ENCODE results near the gene FAXC.

Gene FAXC

DNA sequence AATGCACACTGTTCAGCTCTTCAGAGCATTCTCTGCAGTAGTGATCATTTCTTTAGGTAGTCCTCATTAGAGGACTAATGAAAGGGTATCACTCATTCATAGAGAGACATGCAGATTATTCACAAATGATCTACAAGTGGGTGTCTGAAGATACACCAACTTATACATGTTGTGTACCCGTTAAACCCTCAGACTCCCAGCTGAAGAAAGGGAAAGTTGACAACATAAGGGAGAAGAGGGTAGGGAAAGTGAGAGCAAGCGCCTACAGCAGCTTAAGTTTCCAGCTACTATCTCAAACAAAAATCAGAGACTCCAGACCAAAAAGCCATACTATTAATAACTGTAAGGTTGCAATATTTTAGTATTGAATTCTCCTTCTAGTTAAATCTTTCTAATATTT, 37.1 kb downstream of the FAXC start:
- H3K27ac Mint-ChIP-seq = no peak overlapping the region
- peaks cover 15% of the 10 kb centered on the region for H3K27me3 Mint-ChIP-seq
- no peaks in the 10 kb centered on the region for H3K9me3 Mint-ChIP-seq
- no peaks in the 10 kb centered on the region for H3K4me1 Mint-ChIP-seq (ENCODE audit: low read depth)
- no peak overlapping the region for H3K4me3 Mint-ChIP-seq
- H3K36me3 Mint-ChIP-seq (ENCODE audit: low read depth) = no peaks in the 10 kb centered on the region

DNA sequence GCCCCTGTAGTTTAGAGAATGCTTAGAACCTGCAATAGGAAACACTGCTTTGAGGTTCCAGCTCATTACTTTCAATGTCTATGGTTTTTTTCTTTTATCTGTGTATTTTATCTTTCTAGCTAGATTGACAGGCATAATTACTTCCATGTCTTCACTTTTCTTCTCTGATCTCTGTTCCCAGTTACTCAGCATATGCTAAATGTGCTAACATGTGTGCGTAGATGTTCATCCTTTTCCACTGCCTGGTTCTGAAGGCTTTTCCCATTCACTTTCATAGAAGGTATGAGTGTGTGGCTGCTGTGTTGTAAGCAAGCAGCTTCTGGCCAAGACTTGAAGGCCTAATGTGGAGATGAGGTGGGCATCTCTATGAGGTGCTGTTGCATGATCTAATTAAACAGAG, 38.9 kb downstream of the FAXC start:
- Mint-ChIP-seq H3K27me3 (peaks cover 11% of the 10 kb centered on the region), H3K9me3 (no peaks in the 10 kb centered on the region), H3K27ac (no peak overlapping the region), H3K36me3 (ENCODE audit: low read depth) (no peaks in the 10 kb centered on the region), H3K4me1 (ENCODE audit: low read depth) (no peaks in the 10 kb centered on the region), H3K4me3 (no peak overlapping the region)

DNA sequence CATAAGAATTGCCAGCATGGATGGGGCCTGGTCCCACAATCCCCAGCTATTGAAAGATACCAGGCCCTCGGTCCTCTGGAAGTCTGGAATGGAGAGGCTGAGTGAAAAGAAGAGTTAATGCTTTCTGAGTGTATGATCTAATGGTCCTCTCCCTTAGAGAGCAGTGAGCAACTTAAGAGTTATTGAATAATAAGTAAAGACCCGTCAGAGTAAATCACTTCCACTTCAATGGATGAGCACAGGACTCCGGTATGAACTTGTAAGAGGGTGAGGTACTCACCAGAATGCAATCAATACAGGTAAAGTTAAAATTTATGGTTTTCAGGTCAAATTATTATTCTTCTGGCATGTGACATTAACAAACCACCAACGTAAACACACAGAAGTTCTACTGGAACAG, 39.9 kb downstream of the FAXC start:
- Mint-ChIP-seq H3K4me3 (no peak overlapping the region), H3K9me3 (no peaks in the 10 kb centered on the region), H3K27ac (no peak overlapping the region), H3K27me3 (peaks cover 9% of the 10 kb centered on the region), H3K4me1 (ENCODE audit: low read depth) (no peaks in the 10 kb centered on the region), H3K36me3 (ENCODE audit: low read depth) (no peaks in the 10 kb centered on the region)

DNA sequence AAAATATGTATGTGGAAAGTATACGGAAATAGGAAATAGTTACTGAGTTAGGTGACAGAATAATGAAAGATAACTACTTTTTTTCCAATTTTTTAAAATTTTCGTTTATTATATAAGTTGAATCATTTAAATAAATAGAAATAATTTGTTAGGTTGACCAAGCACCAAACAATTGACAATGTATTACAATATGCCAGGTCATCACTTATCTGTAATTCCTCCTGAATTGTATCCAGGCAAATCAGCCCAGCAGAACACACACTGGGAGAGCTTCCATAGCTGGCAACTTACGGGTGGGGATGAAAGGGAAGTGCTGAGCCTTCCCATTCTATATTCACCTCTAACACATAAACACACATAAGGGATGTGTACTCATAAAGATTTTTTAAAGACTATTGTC, 40.7 kb downstream of the FAXC start:
- no peak overlapping the region for H3K4me3 Mint-ChIP-seq
- H3K9me3 Mint-ChIP-seq = no peaks in the 10 kb centered on the region
- H3K27ac Mint-ChIP-seq = no peak overlapping the region
- no peaks in the 10 kb centered on the region for H3K36me3 Mint-ChIP-seq (ENCODE audit: low read depth)
- H3K4me1 Mint-ChIP-seq (ENCODE audit: low read depth) = no peaks in the 10 kb centered on the region
- H3K27me3 Mint-ChIP-seq = peaks cover 3% of the 10 kb centered on the region

DNA sequence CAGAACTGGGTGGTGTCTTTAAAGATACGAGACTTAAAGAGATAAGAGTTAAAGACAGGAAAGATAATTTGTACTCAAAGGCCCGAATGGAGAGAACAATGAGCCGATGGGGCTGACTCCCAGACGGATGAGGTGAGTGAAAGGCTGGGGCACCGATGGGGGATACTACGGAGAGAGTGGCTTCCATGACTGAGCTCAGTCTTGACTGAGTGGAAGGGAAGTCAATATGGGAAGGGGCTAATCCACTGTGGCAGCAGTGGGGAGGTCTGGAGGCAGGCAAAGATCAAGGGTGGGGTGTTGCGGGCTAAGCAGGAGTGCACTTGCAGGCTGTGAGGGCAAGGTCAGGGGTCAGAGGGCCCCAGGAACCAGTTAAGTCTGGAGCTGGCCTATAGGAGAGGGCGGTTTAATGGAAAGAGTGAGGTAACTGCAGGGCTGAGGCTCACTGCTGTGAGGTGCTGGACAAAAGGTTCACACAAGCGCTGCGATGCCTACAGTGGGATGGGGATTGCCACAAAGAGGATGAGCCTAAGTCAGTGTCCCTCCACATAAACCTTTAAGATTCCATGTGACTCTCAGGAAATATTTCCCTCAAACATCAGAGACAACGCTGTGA, 42.1 kb downstream of the FAXC start:
- H3K27ac Mint-ChIP-seq = no peak overlapping the region

DNA sequence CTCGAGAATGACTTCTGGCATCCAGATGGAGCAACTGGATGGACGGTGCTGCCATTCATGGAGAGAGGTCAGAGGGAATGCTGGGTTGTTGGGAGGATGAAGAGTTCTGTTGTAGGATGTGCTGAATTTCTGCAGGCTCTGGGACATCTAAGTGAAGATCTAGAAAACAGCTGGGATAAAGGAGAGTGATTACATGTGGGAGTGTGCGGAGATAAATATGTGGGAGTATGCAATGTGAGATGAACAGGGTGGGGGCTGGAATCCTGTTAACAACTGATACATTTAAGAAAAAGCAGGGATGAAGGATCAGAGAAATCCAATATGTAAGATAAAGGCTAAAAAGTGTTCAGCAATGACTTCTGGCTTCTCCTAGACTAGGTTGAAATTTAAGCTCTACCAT, 43.1 kb downstream of the FAXC start:
- Mint-ChIP-seq H3K4me3 (no peak overlapping the region), H3K27me3 (peaks cover 3% of the 10 kb centered on the region), H3K36me3 (ENCODE audit: low read depth) (no peaks in the 10 kb centered on the region), H3K27ac (no peak overlapping the region), H3K4me1 (ENCODE audit: low read depth) (no peaks in the 10 kb centered on the region), H3K9me3 (no peaks in the 10 kb centered on the region)

More for the DNA sequence above, 42.1 kb downstream of the FAXC start:
- H3K9me3 Mint-ChIP-seq = no peaks in the 10 kb centered on the region
- H3K36me3 Mint-ChIP-seq (ENCODE audit: low read depth) = no peaks in the 10 kb centered on the region
- H3K27me3 Mint-ChIP-seq = peaks cover 3% of the 10 kb centered on the region
- no peaks in the 10 kb centered on the region for H3K4me1 Mint-ChIP-seq (ENCODE audit: low read depth)
- H3K4me3 Mint-ChIP-seq = no peak overlapping the region

DNA sequence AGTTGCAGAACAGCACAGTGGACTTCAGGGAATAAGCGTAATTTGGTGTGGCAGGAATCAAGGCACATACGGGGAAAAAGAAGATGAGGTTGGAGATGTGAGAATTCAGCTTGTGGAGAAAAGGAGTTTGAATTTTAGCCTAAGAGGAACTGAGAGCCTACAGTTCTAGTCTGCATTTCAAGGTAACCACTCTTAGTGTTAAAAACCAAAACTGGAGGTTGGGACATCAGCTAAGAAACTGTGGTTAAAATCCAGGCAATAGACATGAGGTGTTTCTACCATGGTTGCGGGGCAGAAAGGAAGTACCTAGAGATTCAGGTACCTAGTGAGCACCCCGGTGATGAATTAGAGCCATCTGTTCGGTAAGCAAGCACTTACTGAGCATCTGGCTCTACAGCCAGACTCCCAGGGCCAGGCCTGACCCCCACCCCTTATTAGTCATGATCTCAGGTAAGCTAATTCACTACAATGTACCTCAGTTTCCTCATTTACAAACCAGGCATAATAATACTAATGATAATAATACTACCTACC, 44.4 kb downstream of the FAXC start:
- H3K27ac Mint-ChIP-seq = no peak overlapping the region
- H3K4me1 Mint-ChIP-seq (ENCODE audit: low read depth) = no peaks in the 10 kb centered on the region
- H3K27me3 Mint-ChIP-seq = peaks cover 13% of the 10 kb centered on the region
- H3K36me3 Mint-ChIP-seq (ENCODE audit: low read depth) = no peaks in the 10 kb centered on the region
- no peak overlapping the region for H3K4me3 Mint-ChIP-seq
- no peaks in the 10 kb centered on the region for H3K9me3 Mint-ChIP-seq

DNA sequence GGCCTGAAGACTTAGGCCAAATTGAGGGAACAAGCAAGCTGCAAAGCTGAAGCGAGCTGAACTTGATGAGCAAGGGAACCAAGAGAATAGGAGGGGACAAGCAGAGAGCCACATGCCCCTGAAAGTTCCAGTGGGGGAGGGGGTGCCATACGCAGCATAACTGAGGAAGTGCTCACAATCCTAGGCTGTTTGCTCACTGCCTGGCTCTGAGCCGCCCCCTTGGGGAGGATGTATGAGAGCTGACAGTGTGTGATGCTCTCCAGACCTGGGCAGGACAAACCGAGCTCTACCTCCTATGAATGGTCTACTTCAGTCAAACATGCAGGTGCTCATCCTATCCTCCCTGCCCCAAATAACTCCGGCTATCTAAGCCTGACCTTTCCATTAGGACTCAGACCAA, 52.1 kb downstream of the FAXC start:
- Mint-ChIP-seq H3K4me3 (no peak overlapping the region), H3K36me3 (ENCODE audit: low read depth) (no peaks in the 10 kb centered on the region), H3K27me3 (peaks cover 31% of the 10 kb centered on the region), H3K27ac (no peak overlapping the region), H3K4me1 (ENCODE audit: low read depth) (no peaks in the 10 kb centered on the region), H3K9me3 (no peaks in the 10 kb centered on the region)

DNA sequence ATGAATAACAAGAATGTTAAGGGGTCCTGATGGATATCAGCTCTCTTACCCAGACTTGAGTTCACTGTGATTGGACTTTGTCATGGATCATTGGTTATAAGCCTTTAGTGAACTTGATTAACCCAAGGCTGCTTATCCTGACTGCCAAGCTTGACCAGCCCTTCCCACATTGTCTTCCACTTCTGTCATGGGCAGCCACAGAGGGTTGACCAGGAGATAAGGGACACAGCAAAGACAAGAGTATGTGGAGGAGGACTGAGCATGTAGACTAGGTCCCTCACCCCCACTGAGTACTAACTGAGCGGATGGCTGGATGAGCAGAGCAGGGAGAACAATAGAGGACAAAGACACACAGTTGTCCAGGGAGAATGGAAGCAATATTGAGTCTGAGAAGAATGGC, 52.5 kb downstream of the FAXC start:
- Mint-ChIP-seq H3K4me1 (ENCODE audit: low read depth) (no peaks in the 10 kb centered on the region), H3K27me3 (peaks cover 31% of the 10 kb centered on the region), H3K9me3 (no peaks in the 10 kb centered on the region), H3K27ac (no peak overlapping the region), H3K4me3 (no peak overlapping the region), H3K36me3 (ENCODE audit: low read depth) (no peaks in the 10 kb centered on the region)

DNA sequence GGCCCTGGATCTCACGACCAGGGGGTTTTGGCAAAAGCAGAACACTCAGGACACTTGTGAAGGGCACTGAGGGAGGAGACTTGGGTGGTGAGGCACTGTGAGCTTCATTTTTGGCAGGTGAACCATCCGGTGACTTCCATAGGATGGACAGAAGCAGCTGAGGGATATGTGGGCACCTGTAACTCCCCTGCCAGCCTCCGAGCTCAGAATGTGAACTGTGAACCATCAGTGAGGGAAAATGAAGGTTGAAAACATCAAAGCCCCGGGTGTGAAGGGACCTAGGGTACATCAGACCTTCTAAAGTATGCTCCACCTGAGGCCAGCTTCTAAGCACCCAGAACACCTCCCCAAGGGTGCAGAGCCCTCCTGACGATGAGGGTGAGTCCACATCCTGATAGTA, 53.2 kb downstream of the FAXC start:
- peaks cover 30% of the 10 kb centered on the region for H3K27me3 Mint-ChIP-seq
- no peaks in the 10 kb centered on the region for H3K4me1 Mint-ChIP-seq (ENCODE audit: low read depth)
- H3K9me3 Mint-ChIP-seq = no peaks in the 10 kb centered on the region
- H3K4me3 Mint-ChIP-seq = no peak overlapping the region
- no peaks in the 10 kb centered on the region for H3K36me3 Mint-ChIP-seq (ENCODE audit: low read depth)
- no peak overlapping the region for H3K27ac Mint-ChIP-seq

DNA sequence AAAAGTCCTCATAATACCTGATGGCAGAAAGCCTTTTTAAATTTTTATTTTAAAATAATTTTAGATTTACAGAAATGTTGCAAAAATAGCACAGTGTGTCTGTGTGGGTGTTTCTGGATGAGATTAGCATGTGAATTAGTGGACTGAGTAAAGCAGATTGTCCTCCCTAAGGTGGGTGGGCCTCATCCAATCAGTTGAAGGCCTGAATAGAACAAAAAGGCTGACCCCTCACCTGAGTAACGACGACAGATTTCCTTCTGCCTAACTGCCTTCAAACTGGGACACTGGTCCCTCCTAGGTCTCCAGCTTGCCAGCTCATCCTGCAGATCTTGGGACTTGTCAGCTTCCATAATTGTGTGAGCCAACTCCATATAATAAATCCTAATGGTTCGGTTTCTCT, 54.2 kb downstream of the FAXC start:
- Mint-ChIP-seq H3K4me1 (ENCODE audit: low read depth) (no peaks in the 10 kb centered on the region), H3K36me3 (ENCODE audit: low read depth) (no peaks in the 10 kb centered on the region), H3K27me3 (peaks cover 23% of the 10 kb centered on the region), H3K9me3 (no peaks in the 10 kb centered on the region), H3K27ac (no peak overlapping the region), H3K4me3 (no peak overlapping the region)

DNA sequence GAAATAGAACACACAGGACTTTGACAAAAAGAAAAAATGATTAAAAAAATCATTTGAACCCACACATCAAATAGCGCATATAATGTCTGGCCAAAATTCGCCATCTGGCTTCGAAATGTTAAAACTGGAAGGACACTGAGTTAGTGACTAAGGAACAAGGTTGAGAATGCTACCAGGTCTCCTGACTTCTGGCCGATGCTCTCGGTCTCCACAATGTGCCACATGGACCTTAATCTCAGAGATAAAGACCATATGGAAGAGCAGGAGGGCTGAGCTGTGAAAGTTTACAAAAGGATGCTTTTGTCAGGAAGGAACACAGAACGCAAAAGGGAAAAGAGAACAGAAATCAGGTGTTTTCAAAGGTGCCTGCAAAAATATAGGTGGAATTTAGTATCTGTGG, 54.7 kb downstream of the FAXC start:
- H3K36me3 Mint-ChIP-seq (ENCODE audit: low read depth) = no peaks in the 10 kb centered on the region
- no peaks in the 10 kb centered on the region for H3K4me1 Mint-ChIP-seq (ENCODE audit: low read depth)
- no peak overlapping the region for H3K4me3 Mint-ChIP-seq
- H3K27ac Mint-ChIP-seq = no peak overlapping the region
- peaks cover 20% of the 10 kb centered on the region for H3K27me3 Mint-ChIP-seq
- H3K9me3 Mint-ChIP-seq = no peaks in the 10 kb centered on the region

DNA sequence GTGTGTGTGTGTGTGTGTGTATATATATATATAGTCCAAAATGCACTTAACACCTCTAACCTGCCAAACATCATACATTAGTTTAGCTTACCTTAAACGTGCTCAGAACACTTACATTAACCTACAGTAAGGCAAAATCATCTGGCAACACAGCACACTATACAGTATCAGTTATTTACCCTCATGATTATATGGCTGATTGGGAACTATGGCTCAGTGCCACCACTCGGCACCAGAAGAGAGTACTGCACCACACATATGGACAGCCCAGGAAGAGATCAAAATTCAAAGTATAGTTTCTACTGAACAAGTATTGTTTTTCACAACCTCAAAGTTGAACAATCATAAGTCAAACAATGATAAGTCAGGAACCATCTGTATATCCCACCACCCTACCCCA, 59.8 kb downstream of the FAXC start:
- H3K36me3 Mint-ChIP-seq (ENCODE audit: low read depth) = no peaks in the 10 kb centered on the region
- peaks cover 31% of the 10 kb centered on the region for H3K27me3 Mint-ChIP-seq
- no peak overlapping the region for H3K27ac Mint-ChIP-seq
- no peak overlapping the region for H3K4me3 Mint-ChIP-seq
- no peaks in the 10 kb centered on the region for H3K9me3 Mint-ChIP-seq
- no peaks in the 10 kb centered on the region for H3K4me1 Mint-ChIP-seq (ENCODE audit: low read depth)

DNA sequence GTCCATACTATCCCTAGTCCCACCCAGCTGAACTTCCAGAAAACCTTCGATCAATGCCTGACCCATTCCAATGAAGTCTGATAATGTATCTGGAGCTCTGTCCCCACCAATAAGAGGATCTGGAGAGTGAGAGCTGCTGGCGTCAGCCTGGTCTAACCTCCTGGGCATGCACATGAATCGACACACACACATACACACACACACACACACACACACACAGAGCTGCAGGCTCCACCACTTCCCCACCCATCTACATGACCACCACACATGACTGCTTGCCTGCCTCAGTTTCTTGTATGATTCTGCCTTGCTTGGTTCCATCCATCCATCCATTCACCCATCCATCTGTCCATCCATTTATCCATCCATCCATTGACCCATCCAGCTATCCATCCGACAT, 60.8 kb downstream of the FAXC start:
- H3K9me3 Mint-ChIP-seq = no peaks in the 10 kb centered on the region
- H3K27ac Mint-ChIP-seq = no peak overlapping the region
- no peaks in the 10 kb centered on the region for H3K4me1 Mint-ChIP-seq (ENCODE audit: low read depth)
- H3K27me3 Mint-ChIP-seq = peaks cover 23% of the 10 kb centered on the region
- no peaks in the 10 kb centered on the region for H3K36me3 Mint-ChIP-seq (ENCODE audit: low read depth)
- H3K4me3 Mint-ChIP-seq = no peak overlapping the region

DNA sequence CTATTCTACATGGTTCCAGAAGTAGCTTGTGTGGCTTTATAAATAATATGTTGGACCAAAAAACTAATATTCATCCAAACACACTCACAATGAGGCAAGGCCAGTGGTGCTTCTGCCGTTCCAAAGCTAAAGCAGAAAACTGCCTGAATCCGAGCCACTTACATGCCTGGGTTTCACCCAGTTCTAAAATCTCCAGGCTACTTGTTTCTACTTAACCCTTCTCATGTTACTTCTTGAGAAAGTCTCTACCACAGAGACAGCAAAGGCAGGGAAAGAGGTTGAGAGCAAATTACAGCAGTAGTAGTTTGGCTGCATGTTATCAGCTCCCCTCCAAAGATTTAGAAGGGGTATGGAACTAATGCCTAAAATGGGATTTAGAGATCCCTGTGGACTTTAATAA, 62.0 kb downstream of the FAXC start:
- peaks cover 21% of the 10 kb centered on the region for H3K27me3 Mint-ChIP-seq
- no peaks in the 10 kb centered on the region for H3K9me3 Mint-ChIP-seq

DNA sequence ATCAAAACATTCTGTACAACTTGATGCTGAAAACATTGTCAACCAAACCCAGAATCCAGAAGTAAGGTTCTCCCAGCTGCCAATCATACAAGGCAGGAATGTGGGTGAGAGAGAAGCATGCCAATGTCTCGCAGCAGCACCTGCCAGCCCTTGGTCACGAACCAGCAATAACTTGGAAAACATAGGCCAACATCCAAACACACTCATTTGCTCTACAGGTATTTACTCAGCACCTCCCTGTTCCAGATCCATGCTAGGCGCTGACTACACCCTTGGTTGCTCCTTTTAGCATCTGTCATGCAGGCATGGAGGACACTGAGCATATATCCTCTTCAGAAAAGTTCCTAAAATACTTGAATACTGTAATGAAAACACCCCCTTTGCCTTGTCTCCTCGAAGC, 63.6 kb downstream of the FAXC start:
- Mint-ChIP-seq H3K27ac (no peak overlapping the region), H3K4me3 (no peak overlapping the region), H3K36me3 (ENCODE audit: low read depth) (no peaks in the 10 kb centered on the region), H3K27me3 (peaks cover 21% of the 10 kb centered on the region), H3K4me1 (ENCODE audit: low read depth) (no peaks in the 10 kb centered on the region), H3K9me3 (no peaks in the 10 kb centered on the region)

More for the DNA sequence above, 62.0 kb downstream of the FAXC start:
- Mint-ChIP-seq H3K4me3 (no peak overlapping the region), H3K36me3 (ENCODE audit: low read depth) (no peaks in the 10 kb centered on the region), H3K27ac (no peak overlapping the region), H3K4me1 (ENCODE audit: low read depth) (no peaks in the 10 kb centered on the region)
